HG03060 (cell line): ENCODE measurements around the gene GUCA1A.
"Not testable (repeated sequence)": the region's sequence is repeated elsewhere in the genome, so short reads cannot be mapped to it uniquely, and the experiment has no call there.

Experiments
- ATAC-seq: cut with Tn5 transposase; IDR thresholded peaks from one replicate; pipeline ENCODE4 v1.9.1; 2021; ENCODE audit warnings: low read depth, moderate number of reproducible peaks; ENCODE audit not compliant: unreplicated experiment

The GUCA1A gene

DNA sequence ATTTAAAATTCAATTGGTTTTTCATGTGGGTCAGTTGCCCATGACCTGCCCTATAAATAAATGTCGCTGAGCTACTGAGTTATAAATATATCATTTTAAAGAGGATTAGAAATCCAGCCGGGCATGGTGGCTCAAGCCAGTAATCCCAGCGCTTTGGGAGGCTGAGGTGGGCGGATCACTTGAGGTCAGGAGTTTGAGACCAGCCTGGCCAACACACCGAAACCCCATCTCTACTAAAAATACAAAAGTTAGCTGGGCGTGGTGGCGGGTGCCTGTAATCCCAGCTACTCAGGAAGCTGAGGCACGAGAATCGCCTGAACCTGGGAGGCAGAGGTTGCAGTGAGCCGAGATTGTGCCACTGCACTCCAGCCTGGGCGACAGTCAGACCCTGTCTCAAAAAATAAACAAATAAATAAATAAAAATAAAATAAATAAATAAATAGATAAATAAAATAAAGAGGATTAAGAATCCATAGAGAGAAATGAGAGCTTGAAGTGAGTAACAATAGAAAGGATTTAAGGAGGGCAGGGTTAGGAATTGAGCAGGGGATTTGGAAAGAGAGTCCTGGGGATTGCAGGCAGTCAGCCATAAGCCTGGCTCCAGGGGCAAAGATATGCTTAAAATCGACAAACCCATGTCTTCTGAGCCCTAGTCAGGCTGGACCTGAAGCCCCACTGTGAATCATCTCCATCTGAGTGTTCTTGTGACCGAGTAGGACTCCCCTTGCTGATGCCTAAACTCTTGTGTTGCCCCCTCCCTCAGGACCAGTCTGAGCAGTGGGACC, 29.2 kb downstream of the GUCA1A start:
- ATAC-seq = not testable (repeated sequence)

- no peak for ATAC-seq
Measured at GRCh38 chr6:42203183-42203582, 30.0 kb downstream of the GUCA1A start.

GRCh38 chr6:42204768-42205282, 31.7 kb downstream of the GUCA1A start:
- ATAC-seq = no peak

GRCh38 chr6:42207559-42207958, 34.4 kb downstream of the GUCA1A start:
- not testable (repeated sequence) for ATAC-seq

DNA sequence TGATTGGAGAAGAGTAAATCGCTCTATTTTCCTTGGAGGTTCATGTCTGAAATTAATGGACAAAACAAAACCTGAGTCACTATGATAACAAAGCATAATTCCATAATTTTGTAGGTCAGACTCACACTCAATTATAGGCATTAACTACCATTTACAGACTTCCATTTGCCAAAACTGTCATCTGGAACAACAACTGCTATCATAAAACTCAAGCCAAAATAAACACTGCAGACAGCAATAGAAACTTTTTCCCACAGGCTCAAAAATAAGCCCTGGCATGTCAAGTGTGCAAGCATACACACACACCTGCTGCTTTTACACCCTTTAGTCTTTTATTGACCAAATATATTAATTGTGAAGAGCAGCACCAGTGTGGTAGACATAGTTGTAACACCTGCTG, 37.4 kb downstream of the GUCA1A start:
- no peak for ATAC-seq

GRCh38 chr6:42211726-42212125, 38.6 kb downstream of the GUCA1A start:
- ATAC-seq = no peak

- ATAC-seq = no peak
Measured at GRCh38 chr6:42212442-42212841, 39.3 kb downstream of the GUCA1A start.

DNA sequence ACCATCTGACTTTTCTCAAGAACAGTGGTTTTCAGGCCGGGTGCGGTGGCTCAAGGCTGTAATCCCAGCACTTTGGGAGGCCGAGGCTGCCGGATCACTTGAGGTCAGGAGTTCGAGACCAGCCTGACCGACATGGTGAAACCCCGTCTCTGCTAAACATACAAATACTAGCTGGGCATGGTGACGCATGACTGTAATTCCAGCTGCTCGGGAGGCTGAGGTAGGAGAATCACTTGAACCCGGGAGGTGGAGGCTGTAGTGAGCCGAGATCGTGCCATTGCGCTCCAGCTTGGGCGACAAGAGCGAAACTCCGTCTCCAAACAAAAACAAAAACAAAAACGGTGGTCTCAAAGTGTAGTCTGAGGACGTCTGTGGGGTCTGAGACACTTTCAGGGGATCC, 43.3 kb downstream of the GUCA1A start:
- not testable (repeated sequence) for ATAC-seq

DNA sequence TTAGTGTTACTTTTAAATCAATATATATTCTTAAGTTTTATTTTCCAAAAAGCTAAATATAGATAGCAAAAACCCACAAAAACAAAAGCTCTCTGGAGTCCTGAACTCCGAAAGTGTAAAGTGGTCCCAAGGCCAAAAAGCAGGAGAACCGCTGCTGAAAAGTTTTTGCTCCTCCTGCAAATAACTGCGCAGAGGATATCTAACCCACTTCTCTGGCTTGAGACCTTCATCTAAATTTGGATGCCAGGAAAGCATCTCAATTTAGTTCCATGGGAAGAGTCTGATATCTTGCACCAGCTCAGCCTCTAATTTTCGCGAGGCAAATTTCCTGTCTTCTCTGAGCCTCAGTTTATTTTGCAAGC, 44.0 kb downstream of the GUCA1A start:
- ATAC-seq = no peak

- ATAC-seq = peak; percentile 82
Measured at GRCh38 chr6:42217519-42218367, 44.6 kb downstream of the GUCA1A start, which contains the start of gene MRPS10. Gene MRPS10, minus strand, starts transcription at chr6:42217861. Its CDS starts 12 bp downstream, at chr6:42217849.

GRCh38 chr6:42220807-42221206, 47.6 kb downstream of the GUCA1A start:
- ATAC-seq = no peak

DNA sequence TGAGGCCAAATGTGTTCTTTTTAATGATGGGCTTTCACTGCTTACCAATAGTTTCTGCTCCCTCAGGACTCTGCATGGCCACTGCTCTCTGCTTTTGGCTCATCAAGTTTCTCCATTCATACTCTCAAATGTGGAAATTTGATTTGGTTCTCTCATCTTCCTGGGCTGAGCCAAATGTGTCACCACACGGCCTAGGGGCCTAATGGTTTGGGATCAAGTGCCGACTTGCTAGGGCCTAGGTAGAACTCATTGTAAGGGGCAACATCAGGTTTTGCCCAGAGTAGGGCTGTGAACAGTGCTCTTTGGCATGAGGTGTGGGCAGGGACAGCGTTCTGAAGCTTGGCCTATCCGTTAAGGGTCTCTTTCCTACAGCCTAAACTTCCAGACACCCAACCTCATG, 48.4 kb downstream of the GUCA1A start:
- no peak for ATAC-seq

GRCh38 chr6:42222448-42222847, 49.3 kb downstream of the GUCA1A start:
- no peak for ATAC-seq

- ATAC-seq = peak; percentile 96
Measured at GRCh38 chr6:42224222-42225028, 51.3 kb downstream of the GUCA1A start.

- ATAC-seq = no peak
Measured at GRCh38 chr6:42225029-42225339, 51.8 kb downstream of the GUCA1A start.

GRCh38 chr6:42225419-42225818, 52.3 kb downstream of the GUCA1A start:
- ATAC-seq = no peak

- ATAC-seq = no peak
Measured at GRCh38 chr6:42226161-42226611, 53.0 kb downstream of the GUCA1A start.

GRCh38 chr6:42226645-42227143, 53.5 kb downstream of the GUCA1A start:
- no peak for ATAC-seq

DNA sequence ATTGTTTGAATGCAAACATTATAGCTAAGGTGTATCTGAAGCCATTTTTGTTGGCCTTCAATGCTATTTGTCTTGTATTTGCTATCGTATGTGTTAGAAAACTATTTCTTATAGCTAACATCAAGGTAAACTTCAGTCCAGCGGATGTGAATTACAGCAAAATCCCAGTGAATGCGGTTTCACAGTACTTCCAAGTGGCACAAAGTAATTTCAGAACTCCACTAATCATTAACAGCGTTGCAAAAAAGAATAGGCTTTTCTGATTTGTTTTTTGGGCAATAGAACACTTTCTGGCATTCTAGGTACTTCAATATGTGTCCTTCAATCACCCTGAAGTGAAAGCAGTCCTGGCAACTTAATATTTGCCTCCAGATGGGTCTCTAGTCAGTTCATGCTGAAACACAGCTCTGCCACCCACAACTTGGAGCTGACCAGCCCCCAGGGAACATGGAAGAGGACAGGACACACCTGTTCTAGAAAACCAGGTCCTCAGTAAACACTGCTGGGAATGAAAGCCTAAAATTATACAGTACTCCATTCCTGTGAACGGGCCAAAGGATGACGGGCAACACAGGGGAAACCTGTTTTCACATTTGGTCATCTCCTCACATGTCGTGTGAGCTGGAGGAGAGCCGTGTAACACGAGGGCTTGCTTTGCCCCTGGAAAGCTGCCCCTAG, 54.1 kb downstream of the GUCA1A start:
- ATAC-seq = no peak

- ATAC-seq = no peak
Measured at GRCh38 chr6:42228305-42228704, 55.1 kb downstream of the GUCA1A start.
